Nucleus accumbens (tissue), 56 donors: Measurements from ENCODE around the gene BLNK.

Experiments used
- DNase-seq, 56 donors: peaks; one replicate each; lab custom pipeline; 2025; lab: John Stamatoyannopoulos, UW

Gene BLNK

GRCh38 chr10:96264938-96265337, 6.4 kb downstream of the BLNK start:
- no peak for DNase-seq

GRCh38 chr10:96263669-96264068, 7.7 kb downstream of the BLNK start:
- DNase-seq: peak in 2 of 56 donors; percentile 7 to 23

- DNase-seq: no peak
Measured at GRCh38 chr10:96263176-96263575, 8.2 kb downstream of the BLNK start.

- no peak for DNase-seq
Measured at GRCh38 chr10:96261930-96262329, 9.4 kb downstream of the BLNK start.

GRCh38 chr10:96261132-96261531, 10.2 kb downstream of the BLNK start:
- no peak for DNase-seq

GRCh38 chr10:96260014-96260413, 11.4 kb downstream of the BLNK start:
- no peak for DNase-seq

GRCh38 chr10:96259150-96259549, 12.2 kb downstream of the BLNK start:
- DNase-seq: peak in 1 of 56 donors; percentile 24

- peak in 3 of 56 donors; percentile 5 to 27 (median 15) for DNase-seq
Measured at GRCh38 chr10:96257944-96258343, 13.4 kb downstream of the BLNK start.

GRCh38 chr10:96255549-96256333, 15.6 kb downstream of the BLNK start:
- DNase-seq: no peak

- DNase-seq: no peak
Measured at GRCh38 chr10:96254976-96255375, 16.4 kb downstream of the BLNK start.

GRCh38 chr10:96252730-96253129, 18.6 kb downstream of the BLNK start:
- DNase-seq: no peak

- DNase-seq: no peak
Measured at GRCh38 chr10:96250349-96250748, 21.0 kb downstream of the BLNK start.

GRCh38 chr10:96249264-96249663, 22.1 kb downstream of the BLNK start:
- DNase-seq: no peak

GRCh38 chr10:96244354-96244753, 27.0 kb downstream of the BLNK start:
- no peak for DNase-seq

- no peak for DNase-seq
Measured at GRCh38 chr10:96243296-96243695, 28.1 kb downstream of the BLNK start.

- DNase-seq: no peak
Measured at GRCh38 chr10:96242822-96243221, 28.5 kb downstream of the BLNK start.

- DNase-seq: no peak
Measured at GRCh38 chr10:96238646-96239623, 32.4 kb downstream of the BLNK start.

GRCh38 chr10:96236876-96237275, 34.5 kb downstream of the BLNK start:
- DNase-seq: no peak

- DNase-seq: peak in 16 of 56 donors; percentile 3 to 40 (median 14)
Measured at GRCh38 chr10:96236090-96236478, 35.3 kb downstream of the BLNK start.

- no peak for DNase-seq
Measured at GRCh38 chr10:96235326-96236089, 35.9 kb downstream of the BLNK start.

GRCh38 chr10:96233959-96234358, 37.4 kb downstream of the BLNK start:
- DNase-seq: no peak
